HG02763 (cell line): ENCODE data around the gene SPTBN1.
"Not testable (repeated sequence)": the region's sequence is repeated elsewhere in the genome, so short reads cannot be mapped to it uniquely, and the experiment has no call there.

Source experiments
- ATAC-seq: cut with Tn5 transposase; IDR thresholded peaks from one replicate; pipeline ENCODE4 v1.9.1; 2021; ENCODE audit warnings: mild to moderate bottlenecking, moderate library complexity; ENCODE audit not compliant: unreplicated experiment

Gene SPTBN1

DNA sequence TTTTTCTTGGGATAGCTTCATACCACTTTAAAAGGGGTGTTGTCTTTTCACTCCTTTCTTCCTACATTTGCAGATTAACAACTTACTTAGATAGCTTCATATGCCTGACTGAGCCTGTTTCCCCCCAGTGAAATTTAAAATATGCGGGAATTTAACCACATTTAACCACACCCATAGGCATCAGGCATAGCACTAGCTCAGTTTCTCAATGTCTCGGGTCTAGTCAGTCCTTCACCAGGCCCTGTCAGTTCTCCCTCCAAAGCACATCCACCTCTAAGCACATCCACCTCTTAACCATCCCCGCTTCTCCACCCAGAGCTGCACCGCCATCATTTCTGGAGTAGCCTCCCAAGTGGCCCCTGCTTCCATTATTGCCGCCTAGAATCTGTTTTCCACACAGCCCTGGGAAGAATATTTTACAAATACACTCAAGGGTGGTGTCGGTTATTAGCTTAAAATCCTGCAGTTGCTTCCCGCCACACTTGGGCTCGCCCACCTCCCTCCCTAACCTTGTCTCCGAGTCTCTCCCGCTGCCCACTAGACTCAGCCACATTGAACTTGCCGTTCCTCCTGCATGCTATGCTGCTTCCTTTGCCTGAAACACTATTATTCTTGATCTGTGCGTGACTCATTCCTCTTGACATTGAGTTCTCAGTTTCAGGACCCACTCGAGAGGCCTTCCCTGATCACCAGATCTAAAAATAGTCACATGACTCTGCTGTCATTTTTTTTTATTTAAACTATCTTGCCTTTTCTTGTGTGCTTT, 68.3 kb downstream of the SPTBN1 start:
- peak; percentile 48 for ATAC-seq

DNA sequence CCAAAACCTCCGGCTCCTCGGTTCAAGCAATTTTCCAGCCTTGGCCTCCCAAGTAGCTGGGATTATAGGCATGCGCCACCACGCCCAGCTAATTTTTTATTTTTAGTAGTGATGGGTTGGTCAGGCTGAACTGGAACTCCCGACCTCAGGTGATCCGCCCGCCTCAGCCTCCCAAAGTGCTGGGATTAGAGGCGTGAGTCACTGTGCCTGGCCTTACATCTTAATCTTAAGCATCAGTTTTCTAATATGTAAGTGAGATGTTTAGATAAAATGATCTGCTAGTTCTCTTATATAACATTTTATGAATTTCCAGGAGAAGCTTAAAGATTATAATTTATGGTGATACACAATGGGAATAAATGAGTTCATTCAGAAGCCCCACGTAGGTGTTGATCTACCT, 69.2 kb downstream of the SPTBN1 start:
- no peak for ATAC-seq

- no peak for ATAC-seq
These were observed 70.2 kb downstream of the SPTBN1 start for GRCh38 chr2:54526226-54526879.

DNA sequence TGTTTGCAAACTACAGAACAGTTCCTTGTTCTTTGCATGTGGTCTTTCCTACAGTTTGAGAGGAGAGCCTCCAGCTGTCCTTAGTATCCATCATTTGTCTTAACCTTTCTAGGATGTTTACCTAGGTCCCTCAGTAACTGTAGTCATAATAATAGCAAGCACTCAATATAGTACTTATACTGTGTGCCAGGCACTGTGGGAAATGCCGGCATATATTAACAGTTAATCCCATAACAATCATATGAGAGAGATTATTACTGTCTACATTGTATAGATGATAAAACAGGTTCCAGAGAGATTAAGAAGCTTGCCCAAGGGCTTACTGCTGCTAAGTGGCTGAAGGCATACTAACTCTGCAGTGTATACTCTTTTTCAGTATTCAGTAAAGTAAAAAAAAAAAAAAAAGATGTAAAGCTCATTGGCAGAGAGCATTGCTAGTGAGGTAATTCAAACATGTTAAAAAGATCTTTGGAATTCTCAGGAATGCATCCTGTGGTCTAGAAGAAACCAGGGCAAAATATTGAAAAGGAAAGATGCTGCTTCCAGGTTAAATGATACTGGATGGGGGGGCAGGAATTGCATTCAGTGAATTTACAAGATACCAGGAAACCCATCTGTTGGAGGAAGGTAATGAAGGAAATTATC, 72.3 kb downstream of the SPTBN1 start:
- no peak for ATAC-seq

GRCh38 chr2:54529518-54529917, 73.4 kb downstream of the SPTBN1 start:
- not testable (repeated sequence) for ATAC-seq

GRCh38 chr2:54529935-54530334, 73.8 kb downstream of the SPTBN1 start:
- peak; percentile 53 for ATAC-seq

DNA sequence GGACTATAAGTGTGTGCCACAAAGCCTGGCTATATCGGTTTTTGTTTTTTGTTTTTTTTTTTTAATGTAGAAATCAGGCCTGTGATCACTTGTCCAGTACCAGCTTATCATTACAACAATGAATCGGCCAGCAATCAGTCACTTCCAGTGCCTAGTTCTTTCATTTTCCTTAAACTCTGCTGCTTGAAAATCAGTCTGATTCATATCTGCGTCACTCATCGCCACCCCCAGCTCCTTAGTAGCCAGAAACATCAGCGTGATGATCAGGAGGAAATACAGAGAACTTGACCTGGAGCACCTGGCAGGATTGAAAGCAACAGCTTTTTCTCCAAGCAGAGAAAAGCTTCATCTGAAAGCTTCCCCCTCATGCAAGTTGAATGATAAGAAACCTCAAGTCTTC, 75.4 kb downstream of the SPTBN1 start:
- no peak for ATAC-seq

- no peak for ATAC-seq
These were observed 78.1 kb downstream of the SPTBN1 start for GRCh38 chr2:54534221-54534620.

- no peak for ATAC-seq
These were observed 78.5 kb downstream of the SPTBN1 start for GRCh38 chr2:54534625-54535024.

DNA sequence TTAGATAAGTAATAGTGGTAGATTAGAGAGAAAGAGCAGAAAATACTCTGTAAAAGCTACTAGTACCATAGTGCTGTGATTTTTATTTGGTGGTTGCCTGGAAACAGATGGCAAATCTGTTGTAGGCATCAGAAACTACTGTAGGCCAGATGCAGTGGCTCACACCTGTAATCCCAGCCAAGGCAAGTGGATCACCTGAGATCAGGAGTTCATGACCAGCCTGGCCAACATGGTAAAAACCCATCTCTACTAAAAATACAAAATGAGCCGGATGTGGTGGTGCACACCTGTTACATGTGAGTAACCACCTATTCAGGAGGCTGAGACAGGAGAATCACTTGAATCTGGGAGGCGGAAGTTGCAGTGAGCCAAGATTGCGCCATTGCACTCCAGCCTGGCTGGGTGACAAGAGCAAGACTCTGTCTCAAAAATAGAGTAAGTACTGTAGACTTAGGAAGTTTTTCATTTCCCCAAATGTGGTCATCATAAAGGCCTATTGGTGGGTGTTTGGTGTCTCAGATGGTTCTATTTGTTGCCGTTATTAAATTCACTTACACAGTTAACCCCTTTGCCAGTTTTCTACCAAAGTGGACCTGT, 79.6 kb downstream of the SPTBN1 start:
- ATAC-seq, result no peak

- ATAC-seq, result no peak
These were observed 80.6 kb downstream of the SPTBN1 start for GRCh38 chr2:54536720-54537119.

GRCh38 chr2:54538537-54538936, 82.4 kb downstream of the SPTBN1 start:
- ATAC-seq, result no peak

- no peak for ATAC-seq
These were observed 83.6 kb downstream of the SPTBN1 start for GRCh38 chr2:54539683-54540082.

GRCh38 chr2:54540194-54540593, 84.1 kb downstream of the SPTBN1 start:
- no peak for ATAC-seq

- ATAC-seq, result no peak
These were observed 85.9 kb downstream of the SPTBN1 start for GRCh38 chr2:54541995-54542394.

- ATAC-seq, result no peak
These were observed 87.7 kb downstream of the SPTBN1 start for GRCh38 chr2:54543733-54544396.

DNA sequence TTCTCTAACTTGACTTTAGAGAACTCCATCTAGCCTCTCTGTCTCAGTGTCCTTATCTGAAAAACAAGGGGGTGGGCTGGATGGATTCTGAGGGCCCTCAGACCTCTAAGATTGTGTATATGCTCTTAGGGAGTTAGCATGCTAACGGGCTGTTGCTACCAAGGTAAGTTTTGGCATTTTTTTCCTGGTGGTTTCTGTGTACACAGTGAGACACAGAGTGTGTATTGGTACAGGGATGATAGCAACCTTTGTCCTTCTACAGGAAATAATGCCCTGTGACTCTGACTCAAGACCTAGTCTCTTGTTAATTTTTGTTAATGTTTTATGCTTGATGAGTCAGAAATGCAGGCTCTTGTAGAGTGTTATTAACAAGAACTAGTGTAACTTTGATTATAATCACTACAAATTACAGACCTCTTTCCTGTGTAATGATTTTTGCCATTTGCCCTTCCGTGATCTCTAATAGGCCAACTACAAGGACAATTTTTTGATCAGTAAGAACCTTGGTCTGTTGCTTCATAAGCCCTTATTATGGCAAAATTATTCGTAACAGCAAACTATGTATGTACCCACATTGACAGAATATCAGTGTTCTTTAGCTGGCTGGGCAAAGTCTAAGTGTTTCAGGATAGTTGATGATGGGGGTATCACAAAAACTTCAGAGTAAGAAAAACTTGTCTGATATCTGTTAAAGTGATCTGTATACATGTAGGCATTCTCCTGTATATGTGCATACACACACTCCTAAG, 89.7 kb downstream of the SPTBN1 start:
- ATAC-seq, result peak; percentile 66

GRCh38 chr2:54546518-54546917, 90.4 kb downstream of the SPTBN1 start:
- ATAC-seq, result no peak

GRCh38 chr2:54546923-54547720, 91.0 kb downstream of the SPTBN1 start:
- ATAC-seq, result peak; percentile 39

GRCh38 chr2:54549430-54549829, 93.3 kb downstream of the SPTBN1 start:
- no peak for ATAC-seq
